GM21360 (cell line): ENCODE measurements around the gene PDSS2.
"Not testable (repeated sequence)": the region's sequence is repeated elsewhere in the genome, so short reads cannot be mapped to it uniquely, and the experiment has no call there.

ENCODE experiments used
- ATAC-seq: cut with Tn5 transposase; IDR thresholded peaks from one replicate; pipeline ENCODE4 v1.9.1; 2021; ENCODE audit warnings: mild to moderate bottlenecking, moderate library complexity; ENCODE audit not compliant: unreplicated experiment

Gene PDSS2

GRCh38 chr6:107280001-107280400 lies 179.4 kb downstream of the PDSS2 start:
- not testable (repeated sequence) for ATAC-seq

DNA sequence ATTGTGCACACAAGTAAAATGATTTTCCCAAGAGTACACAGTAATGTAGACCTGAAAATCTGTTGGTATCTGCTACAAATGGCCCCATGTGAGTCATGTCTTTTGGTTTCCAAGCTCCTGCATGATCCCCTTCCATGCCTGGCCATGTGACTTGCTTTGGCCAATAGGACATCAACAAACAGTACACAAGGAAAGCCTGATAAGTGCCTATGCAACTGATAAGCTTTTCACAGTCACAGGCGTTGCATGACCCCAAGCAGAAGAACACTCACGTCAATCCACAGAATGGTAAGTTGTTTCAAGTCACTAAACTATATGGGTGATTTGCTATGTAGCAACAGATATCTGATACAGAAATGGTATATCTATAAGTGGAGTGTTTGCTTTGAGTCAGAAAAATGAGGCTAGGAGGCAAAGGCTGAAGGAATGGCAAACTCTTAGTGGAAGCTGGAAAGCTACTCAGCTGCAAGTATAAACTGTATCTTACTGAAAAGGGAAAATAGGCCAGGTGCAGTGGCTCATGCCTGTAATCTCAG lies 184.0 kb downstream of the PDSS2 start:
- no peak for ATAC-seq

DNA sequence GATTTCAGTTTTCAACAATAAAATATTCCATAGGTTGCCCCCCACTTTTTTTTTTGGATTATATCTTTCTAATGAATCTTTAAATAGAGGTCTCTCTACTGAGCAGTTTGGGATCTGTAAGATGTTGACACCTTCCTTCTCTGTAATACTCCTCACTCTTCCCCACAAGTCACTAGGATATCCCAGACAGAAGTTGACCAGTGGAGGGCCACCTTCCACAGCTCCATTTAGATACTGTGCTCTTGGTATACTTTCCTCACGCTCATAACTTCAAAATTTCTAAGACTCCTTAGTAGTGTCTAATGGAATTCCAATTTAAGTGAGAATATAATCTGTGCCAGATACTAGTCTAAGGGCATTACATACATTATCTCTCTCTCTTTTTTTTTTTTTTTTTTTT lies 185.1 kb downstream of the PDSS2 start:
- no peak for ATAC-seq

GRCh38 chr6:107272246-107272645 lies 187.1 kb downstream of the PDSS2 start:
- ATAC-seq = no peak

DNA sequence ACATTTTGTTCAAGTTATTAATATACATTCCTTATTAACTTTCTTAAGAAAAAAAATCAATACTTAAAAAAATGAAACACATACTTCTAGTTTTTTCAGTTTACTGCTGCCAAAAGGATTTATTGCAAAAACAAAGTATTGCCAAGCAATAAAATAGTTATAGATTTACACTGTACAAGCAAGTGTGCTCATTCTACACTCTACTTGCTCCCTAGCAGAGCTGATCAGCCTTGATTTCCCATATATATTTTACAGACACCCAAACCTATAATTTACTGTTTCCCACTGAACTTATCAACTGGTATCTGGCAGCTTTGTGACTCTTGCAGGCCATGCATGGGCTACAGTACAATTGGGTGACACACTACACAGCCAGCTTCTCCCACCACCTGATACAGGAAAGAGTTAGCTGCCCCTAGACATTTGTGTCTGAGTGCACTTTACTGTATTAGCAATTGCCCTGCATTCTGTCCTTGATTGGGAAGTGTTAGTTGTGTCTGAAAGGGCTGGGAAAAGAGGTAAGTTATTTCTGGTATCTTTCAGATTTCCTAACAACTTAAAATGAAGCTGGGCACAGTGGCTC lies 188.1 kb downstream of the PDSS2 start:
- ATAC-seq = no peak

DNA sequence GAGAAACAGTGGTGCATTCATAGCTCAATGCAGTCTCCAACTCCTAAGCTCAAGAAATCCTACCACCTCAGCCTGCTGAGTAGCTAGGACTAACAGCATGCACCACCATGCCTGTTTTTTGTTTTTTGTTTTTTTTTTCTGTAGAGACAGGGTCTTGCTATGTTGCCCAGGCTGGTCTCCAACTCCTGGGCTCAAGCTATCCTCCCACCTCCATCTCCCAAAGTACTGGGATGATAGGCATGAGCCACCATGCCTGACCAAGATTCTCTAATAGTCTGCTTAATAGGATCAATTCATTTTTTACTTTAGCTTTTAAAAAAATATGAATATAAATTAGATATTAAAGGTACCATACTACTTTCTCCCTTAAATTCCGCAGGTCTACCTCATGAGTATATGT lies 191.7 kb downstream of the PDSS2 start:
- no peak for ATAC-seq

DNA sequence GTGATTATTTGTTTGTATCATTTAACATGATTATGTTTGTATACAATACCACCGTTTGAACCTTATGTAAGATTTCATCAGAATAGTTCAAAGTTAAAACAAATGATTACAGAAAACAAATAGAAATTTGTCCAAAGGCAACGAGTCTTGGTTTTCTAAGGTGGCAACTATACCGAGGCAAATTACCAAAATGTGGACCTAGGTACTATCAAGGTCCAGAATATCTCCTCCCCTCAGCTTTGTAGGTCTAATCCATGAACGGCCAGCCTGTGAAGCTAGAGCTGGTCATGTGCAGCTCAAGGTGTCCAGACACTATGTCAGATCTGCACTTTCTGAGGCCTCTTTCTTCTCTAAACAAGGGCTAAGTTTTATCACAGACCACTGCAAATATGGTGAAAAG lies 192.4 kb downstream of the PDSS2 start:
- no peak for ATAC-seq

DNA sequence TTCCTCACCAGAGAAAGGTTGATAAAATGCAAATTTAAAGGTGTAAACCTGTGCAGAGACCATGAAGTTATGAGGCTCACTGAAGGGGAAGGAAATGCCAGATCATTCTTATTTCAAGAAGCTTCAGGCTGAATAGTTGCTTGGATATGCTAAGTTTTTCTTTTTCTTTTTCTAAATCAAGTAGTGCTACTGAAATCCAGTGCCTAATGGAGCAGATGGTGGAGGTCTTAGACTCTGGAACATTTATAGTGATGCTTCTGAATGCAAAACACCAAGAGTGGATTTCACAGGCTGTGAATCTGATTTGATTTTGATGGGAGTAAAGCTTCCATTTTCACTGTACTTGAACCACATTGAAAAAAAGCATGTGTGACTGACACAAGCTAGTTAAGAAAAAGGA lies 192.8 kb downstream of the PDSS2 start:
- no peak for ATAC-seq

- ATAC-seq = no peak
These were observed 195.0 kb downstream of the PDSS2 start for GRCh38 chr6:107264357-107264840.

- ATAC-seq = no peak
These were observed 199.4 kb downstream of the PDSS2 start for GRCh38 chr6:107259951-107260350.

- no peak for ATAC-seq
These were observed 211.2 kb downstream of the PDSS2 start for GRCh38 chr6:107248147-107248546.

- no peak for ATAC-seq
These were observed 212.3 kb downstream of the PDSS2 start for GRCh38 chr6:107246972-107247615.

DNA sequence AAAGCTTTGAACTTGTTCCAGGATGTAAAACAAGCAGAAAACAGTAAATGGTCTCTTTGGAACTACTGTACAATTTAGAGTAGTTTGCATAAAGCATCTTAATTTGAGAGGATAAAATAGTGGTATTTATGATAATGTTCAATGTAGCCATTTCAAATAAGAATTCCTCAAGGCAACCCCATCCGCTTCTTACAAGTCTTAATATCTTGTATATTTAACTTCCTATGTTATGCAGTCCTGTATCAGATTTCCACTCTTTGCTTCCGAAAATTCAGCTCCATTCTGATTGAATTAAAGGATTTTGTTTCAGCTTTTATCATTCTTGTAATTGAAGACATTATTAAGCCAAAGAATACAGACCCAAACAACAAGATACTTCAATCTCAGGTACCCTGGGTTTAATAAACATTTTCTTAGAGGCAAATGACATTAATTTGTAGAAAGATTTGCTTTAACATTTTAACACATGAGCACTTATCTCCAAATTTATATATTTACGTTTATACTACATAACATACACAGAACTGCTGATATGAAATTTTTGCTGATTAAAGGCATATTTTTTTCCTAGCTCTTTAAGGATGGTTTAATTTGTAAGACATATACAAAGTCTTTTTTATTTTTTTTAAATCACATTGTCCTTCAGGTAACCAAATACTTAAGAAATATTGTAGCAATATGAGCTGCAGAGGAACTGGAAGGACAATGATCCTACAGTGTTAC lies 213.0 kb downstream of the PDSS2 start:
- no peak for ATAC-seq

- no peak for ATAC-seq
These were observed 214.5 kb downstream of the PDSS2 start for GRCh38 chr6:107244742-107245480.

DNA sequence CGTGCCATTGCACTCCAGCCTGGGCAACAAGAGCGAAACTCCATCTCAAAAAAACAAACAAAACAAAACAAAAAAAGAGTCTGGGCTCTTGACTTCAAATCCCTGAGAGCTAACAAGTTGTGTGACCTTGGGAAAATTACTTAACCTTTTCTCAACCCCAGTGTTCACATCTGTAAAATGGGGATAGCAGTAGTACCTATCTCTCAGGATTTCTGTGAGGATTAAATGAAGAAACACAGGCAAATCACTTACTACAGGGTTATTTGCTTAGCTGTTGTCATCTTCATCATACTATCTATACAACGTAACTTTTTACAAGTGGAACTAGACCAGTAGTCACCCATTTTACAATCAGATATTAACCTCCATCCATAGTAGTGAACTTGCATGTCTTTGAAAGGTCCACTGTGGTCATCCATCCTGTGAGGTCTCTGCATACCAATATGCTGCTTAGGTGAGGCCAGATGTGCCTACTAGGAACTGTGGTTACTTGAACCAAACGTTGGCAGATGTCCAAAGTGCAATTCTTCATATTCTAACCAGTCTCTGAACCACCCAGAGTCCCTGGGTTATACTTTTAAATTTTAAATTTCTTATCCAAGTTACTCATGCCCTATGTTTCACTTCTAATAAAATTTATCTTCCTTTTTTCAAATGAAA lies 215.2 kb downstream of the PDSS2 start:
- ATAC-seq = no peak

- no peak for ATAC-seq
These were observed 215.9 kb downstream of the PDSS2 start for GRCh38 chr6:107243471-107243870.

GRCh38 chr6:107237992-107238660 lies 221.2 kb downstream of the PDSS2 start:
- ATAC-seq = no peak

GRCh38 chr6:107235511-107235910 lies 223.9 kb downstream of the PDSS2 start:
- ATAC-seq = no peak

DNA sequence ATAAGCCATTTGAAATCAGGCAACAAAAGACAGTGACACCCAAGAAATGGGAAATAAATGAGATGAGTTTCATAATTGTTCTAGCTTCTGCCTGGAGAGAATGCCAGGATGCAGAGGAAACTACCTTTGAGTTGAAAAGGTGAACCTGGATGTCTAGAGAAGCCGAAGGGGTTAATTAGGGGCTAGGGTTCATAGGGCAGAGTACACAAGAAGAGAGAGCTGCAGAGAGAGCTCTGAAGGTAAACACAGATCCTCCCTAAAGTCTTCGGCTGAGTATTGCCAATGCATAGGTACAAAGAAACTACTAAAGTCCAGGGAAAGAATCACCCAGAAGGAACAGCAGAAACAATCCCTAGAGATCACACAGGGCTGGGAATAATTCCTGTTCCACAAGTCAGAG lies 224.4 kb downstream of the PDSS2 start:
- ATAC-seq = no peak

GRCh38 chr6:107231243-107231642 lies 228.1 kb downstream of the PDSS2 start:
- no peak for ATAC-seq
